GM19468 (cell line): Measurements from ENCODE around the gene MTX2.

Source experiments
- ATAC-seq: cut with Tn5 transposase; IDR thresholded peaks from one replicate; pipeline ENCODE4 v1.9.1; 2021; ENCODE audit warnings: mild to moderate bottlenecking, moderate library complexity, moderate number of reproducible peaks; ENCODE audit not compliant: unreplicated experiment; ENCODE audit errors: extremely low read depth

Gene MTX2

GRCh38 chr2:176269319-176270099, at the start of gene MTX2:
Gene MTX2, plus strand, starts transcription at chr2:176269442. Its CDS starts 188 bp downstream, at chr2:176269630.
- peak; percentile 90 for ATAC-seq

GRCh38 chr2:176227874-176228273, 41.4 kb upstream of the MTX2 start:
- ATAC-seq = no peak

GRCh38 chr2:176234156-176234555, 35.1 kb upstream of the MTX2 start:
- no peak for ATAC-seq

GRCh38 chr2:176234940-176235339, 34.3 kb upstream of the MTX2 start:
- no peak for ATAC-seq

GRCh38 chr2:176237456-176237855, 31.8 kb upstream of the MTX2 start:
- ATAC-seq = no peak

GRCh38 chr2:176239031-176239430, 30.2 kb upstream of the MTX2 start:
- no peak for ATAC-seq

- no peak for ATAC-seq
These were observed 28.9 kb upstream of the MTX2 start for GRCh38 chr2:176240301-176240700.

- no peak for ATAC-seq
These were observed 27.0 kb upstream of the MTX2 start for GRCh38 chr2:176242276-176242675.

- no peak for ATAC-seq
These were observed 22.9 kb upstream of the MTX2 start for GRCh38 chr2:176246331-176246730.

- ATAC-seq = no peak
These were observed 21.4 kb upstream of the MTX2 start for GRCh38 chr2:176247859-176248258.

GRCh38 chr2:176251928-176252327, 17.3 kb upstream of the MTX2 start:
- ATAC-seq = no peak

GRCh38 chr2:176260689-176261088, 8.6 kb upstream of the MTX2 start:
- ATAC-seq = no peak

- ATAC-seq = no peak
These were observed 8.1 kb upstream of the MTX2 start for GRCh38 chr2:176261136-176261535.

- ATAC-seq = no peak
These were observed 295 bp upstream of the MTX2 start for GRCh38 chr2:176268976-176269318.

- ATAC-seq = no peak
These were observed 983 bp downstream of the MTX2 start for GRCh38 chr2:176270100-176270750.

GRCh38 chr2:176272870-176273459, 3.7 kb downstream of the MTX2 start:
- no peak for ATAC-seq

GRCh38 chr2:176278927-176279326, 9.7 kb downstream of the MTX2 start:
- no peak for ATAC-seq

- no peak for ATAC-seq
These were observed 10.9 kb downstream of the MTX2 start for GRCh38 chr2:176280156-176280555.

GRCh38 chr2:176280867-176281658, 11.8 kb downstream of the MTX2 start:
- no peak for ATAC-seq

GRCh38 chr2:176283291-176284068, 14.2 kb downstream of the MTX2 start:
- ATAC-seq = no peak
